Keratinocyte (primary cell): ENCODE results near the gene DIAPH2. TPM values are rescaled to one million over a fixed set of nuclear protein-coding genes. Genes with fewer than 3 reads are reported as not detected.

Experiments
- DNase-seq: peaks from one replicate; pipeline ENCODE4 v3.0.0-alpha.2; 2011; ENCODE audit warnings: low read depth, missing footprints, low spot score
- FAIRE-seq: peaks from 2 replicates; lab custom pipeline; 2011; peaks lifted over from hg19 to GRCh38; lab: Jason Lieb, UNC
- H2AFZ ChIP-seq: 2 replicates; pipeline ENCODE4 v1.6.0; 2012; ENCODE audit warnings: low read length, control low read depth, inconsistent platforms; ENCODE audit not compliant: control insufficient read depth
- H3K27ac ChIP-seq: 2 replicates; pipeline ENCODE4 v1.5.1; 2011; ENCODE audit warnings: low read length; ENCODE audit not compliant: control insufficient read depth, insufficient read depth
- H3K27me3 ChIP-seq: 3 replicates; pipeline ENCODE4 v1.6.0; 2011; ENCODE audit warnings: low read length; ENCODE audit not compliant: control insufficient read depth, insufficient read depth; ENCODE audit errors: extremely low read depth
- H3K36me3 ChIP-seq, 2 experiments: 2 replicates in 1 of 2; 3 replicates in 1 of 2; pipeline ENCODE4 v1.5.1; 2011; ENCODE audit warnings: low read length in 2 of 2, mild to moderate bottlenecking in 1 of 2; ENCODE audit not compliant: control insufficient read depth in 2 of 2, insufficient read depth in 2 of 2; ENCODE audit errors: extremely low read depth in 1 of 2
- H3K4me1 ChIP-seq: 3 replicates; pipeline ENCODE4 v1.5.1; 2011; ENCODE audit warnings: low read length; ENCODE audit not compliant: control insufficient read depth, insufficient read depth; ENCODE audit errors: extremely low read depth
- H3K4me2 ChIP-seq: 3 replicates; pipeline ENCODE4 v1.6.0; 2011; ENCODE audit warnings: low read depth, low read length; ENCODE audit not compliant: control insufficient read depth, insufficient read depth; ENCODE audit errors: extremely low read depth
- H3K4me3 ChIP-seq, 3 experiments: fragments of 200-600 bp in 1 of 3; sonication (generic) in 1 of 3; 2 replicates in 2 of 3; 3 replicates in 1 of 3; pipeline ENCODE4 v1.5.1; 2011 to 2016; ENCODE audit warnings: low read length in 3 of 3, mild to moderate bottlenecking in 3 of 3, control low read depth in 2 of 3, inconsistent platforms in 1 of 3, low read depth in 1 of 3, mixed read lengths in 1 of 3, mixed run types in 1 of 3, moderate library complexity in 1 of 3; ENCODE audit not compliant: control insufficient read depth in 2 of 3, insufficient read depth in 2 of 3; ENCODE audit errors: extremely low read depth in 1 of 3
- H3K79me2 ChIP-seq: 2 replicates; pipeline ENCODE4 v1.6.0; 2012; ENCODE audit warnings: low read length; ENCODE audit not compliant: control insufficient read depth, insufficient read depth
- H3K9ac ChIP-seq: 3 replicates; pipeline ENCODE4 v1.6.0; 2011; ENCODE audit warnings: low read length; ENCODE audit not compliant: control insufficient read depth, insufficient read depth; ENCODE audit errors: extremely low read depth
- H3K9me1 ChIP-seq: 3 replicates; pipeline ENCODE4 v1.6.0; 2011; ENCODE audit warnings: low read length; ENCODE audit not compliant: control insufficient read depth, insufficient read depth; ENCODE audit errors: extremely low read depth
- H3K9me3 ChIP-seq: 2 replicates; pipeline ENCODE4 v1.5.1; 2012; ENCODE audit warnings: low read depth, low read length; ENCODE audit not compliant: control insufficient read depth
- H4K20me1 ChIP-seq: 3 replicates; pipeline ENCODE4 v1.6.0; 2011; ENCODE audit warnings: low read length; ENCODE audit not compliant: control insufficient read depth, insufficient read depth; ENCODE audit errors: extremely low read depth
- CTCF ChIP-seq, 3 experiments: IDR thresholded peaks in 1 of 3; conservative IDR thresholded peaks in 1 of 3; optimal IDR thresholded peaks in 1 of 3; 2 replicates in 2 of 3; 3 replicates in 1 of 3; pipeline versions ENCODE3 to v1.5.1; 2011; ENCODE audit warnings: low read length in 3 of 3, mild to moderate bottlenecking in 3 of 3, moderate library complexity in 2 of 3, control low read depth in 1 of 3, inconsistent platforms in 1 of 3; ENCODE audit not compliant: insufficient read depth in 2 of 3; ENCODE audit errors: extremely low read depth in 1 of 3
- EZH2 ChIP-seq: IDR thresholded peaks from one replicate; pipeline ENCODE4 v1.6.1; 2012; ENCODE audit warnings: inconsistent platforms, mild to moderate bottlenecking, low read length, moderate library complexity
- dilution Hi-C: fragments of 300-500 bp; cut with MboI; formaldehyde crosslinking; loops from one replicate; pipeline ENCODE4 v1.7.0; 2020; ENCODE audit warnings: low sequenced_read_pairs; ENCODE audit not compliant: extremely low pct_ligation_motif_present
- polyA plus RNA-seq, 5 experiments: library from polyadenylated mRNA; depleted of rRNA in 3 of 5; stranded (reverse) in 3 of 5; stranded (forward) in 1 of 5; unstranded in 1 of 5; fragments of >200 nt; gene quantifications; 1 replicate in 1 of 5; 2 replicates in 3 of 5; 3 replicates in 1 of 5; pipeline versions ENCODE4 v1.2.1 to v1.2.3, GENCODE V29; 2011 to 2012; ENCODE audit warnings: missing spikeins in 2 of 5, low read depth in 1 of 5, low replicate concordance in 1 of 5

Gene DIAPH2
- polyA plus RNA-seq, 1 donor (not counting 4 experiments of a cell fraction or from before 2014, with no cell fraction given): 7.4 TPM

DNA sequence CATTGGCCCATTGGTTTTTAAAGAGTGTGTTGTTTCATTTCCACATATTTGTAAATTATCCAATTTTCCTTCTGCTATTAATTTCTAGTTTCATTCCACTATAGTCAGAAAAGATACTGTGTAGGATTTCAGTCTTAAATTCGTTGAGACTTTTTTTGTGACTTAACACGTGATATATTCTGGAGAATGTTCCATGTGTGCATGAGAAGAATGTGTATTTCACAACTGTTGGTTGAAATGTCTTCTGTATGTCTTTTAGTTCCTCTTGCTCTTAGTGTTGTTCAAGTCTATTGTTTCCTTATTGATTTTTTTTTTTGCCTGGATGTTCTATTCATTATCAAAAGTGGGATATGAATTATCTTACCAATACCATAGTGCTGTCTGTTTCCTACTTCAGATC is 806.0 kb downstream of the DIAPH2 start:
- no peaks in the 10 kb centered on the region for H3K79me2 ChIP-seq
- FAIRE-seq: no peak
- H3K27ac ChIP-seq: no peak overlapping the region
- dilution Hi-C loops: no loop called here
- H3K4me2 ChIP-seq: no peak overlapping the region
- H3K36me3 ChIP-seq: no peaks in the 10 kb centered on the region
- no peaks in the 10 kb centered on the region for H3K27me3 ChIP-seq
- H3K9me1 ChIP-seq: no peaks in the 10 kb centered on the region
- no peak overlapping the region for H2AFZ ChIP-seq
- no peak overlapping the region for H3K4me3 ChIP-seq
- no peak for TF ChIP-seq CTCF (optimal IDR thresholded peaks at IDR 0.05 in 1 of 3, IDR thresholded peaks at IDR 0.05 in 1 of 3, conservative IDR thresholded peaks at IDR 0.05 in 1 of 3; ENCODE audit: extremely low read depth in 1 of 3, insufficient read depth in 2 of 3, low read length in 3 of 3)
- no peaks in the 10 kb centered on the region for H3K9me3 ChIP-seq
- no peak for DNase-seq
- H3K4me1 ChIP-seq: no peaks in the 10 kb centered on the region
- H4K20me1 ChIP-seq: no peaks in the 10 kb centered on the region
- no peak overlapping the region for H3K9ac ChIP-seq

DNA sequence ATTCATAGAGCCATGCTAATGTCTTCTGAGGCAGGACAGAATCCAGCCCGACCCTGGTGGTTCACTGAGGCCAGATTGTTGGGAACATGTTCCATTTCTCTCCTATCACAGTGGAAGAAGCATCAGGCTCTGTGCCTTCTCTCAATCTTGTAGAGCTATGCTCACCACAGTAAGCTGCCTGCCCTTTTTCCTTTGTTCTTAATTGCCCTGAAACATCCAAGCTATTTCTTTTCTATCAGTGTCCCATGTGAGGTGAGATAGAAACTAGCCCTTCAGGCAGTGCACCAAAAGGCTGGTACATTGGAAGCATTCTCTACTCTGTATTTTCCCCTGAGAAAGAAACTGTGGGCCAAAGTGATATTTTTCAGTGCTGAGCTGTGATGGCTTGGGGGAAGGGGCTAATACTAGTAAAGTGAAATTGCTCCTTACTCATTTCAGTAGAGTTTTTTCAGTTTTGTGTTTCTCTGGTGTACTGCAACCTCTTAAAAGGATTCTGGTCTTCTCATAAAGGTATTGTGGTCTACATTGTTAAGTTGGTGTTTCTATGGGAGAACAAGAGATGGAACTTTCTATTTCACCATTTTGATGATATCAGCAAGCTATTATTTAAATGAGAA is 810.2 kb downstream of the DIAPH2 start:
- Histone ChIP-seq H3K36me3 (no peaks in the 10 kb centered on the region), H3K4me2 (no peak overlapping the region), H2AFZ (no peak overlapping the region), H3K27ac (no peak overlapping the region), H4K20me1 (no peaks in the 10 kb centered on the region), H3K27me3 (no peaks in the 10 kb centered on the region), H3K79me2 (no peaks in the 10 kb centered on the region), H3K4me1 (no peaks in the 10 kb centered on the region), H3K4me3 (no peak overlapping the region), H3K9me1 (no peaks in the 10 kb centered on the region), H3K9ac (no peak overlapping the region), H3K9me3 (no peaks in the 10 kb centered on the region)
- TF ChIP-seq EZH2 (no peak), CTCF (optimal IDR thresholded peaks at IDR 0.05 in 1 of 3, IDR thresholded peaks at IDR 0.05 in 1 of 3, conservative IDR thresholded peaks at IDR 0.05 in 1 of 3; ENCODE audit: extremely low read depth in 1 of 3, insufficient read depth in 2 of 3, low read length in 3 of 3) (no peak)
- dilution Hi-C loops: no loop called here
- DNase-seq: no peak
- no peak for FAIRE-seq
